ENCODE measurements around the gene HOXA5.

Gene HOXA5

DNA sequence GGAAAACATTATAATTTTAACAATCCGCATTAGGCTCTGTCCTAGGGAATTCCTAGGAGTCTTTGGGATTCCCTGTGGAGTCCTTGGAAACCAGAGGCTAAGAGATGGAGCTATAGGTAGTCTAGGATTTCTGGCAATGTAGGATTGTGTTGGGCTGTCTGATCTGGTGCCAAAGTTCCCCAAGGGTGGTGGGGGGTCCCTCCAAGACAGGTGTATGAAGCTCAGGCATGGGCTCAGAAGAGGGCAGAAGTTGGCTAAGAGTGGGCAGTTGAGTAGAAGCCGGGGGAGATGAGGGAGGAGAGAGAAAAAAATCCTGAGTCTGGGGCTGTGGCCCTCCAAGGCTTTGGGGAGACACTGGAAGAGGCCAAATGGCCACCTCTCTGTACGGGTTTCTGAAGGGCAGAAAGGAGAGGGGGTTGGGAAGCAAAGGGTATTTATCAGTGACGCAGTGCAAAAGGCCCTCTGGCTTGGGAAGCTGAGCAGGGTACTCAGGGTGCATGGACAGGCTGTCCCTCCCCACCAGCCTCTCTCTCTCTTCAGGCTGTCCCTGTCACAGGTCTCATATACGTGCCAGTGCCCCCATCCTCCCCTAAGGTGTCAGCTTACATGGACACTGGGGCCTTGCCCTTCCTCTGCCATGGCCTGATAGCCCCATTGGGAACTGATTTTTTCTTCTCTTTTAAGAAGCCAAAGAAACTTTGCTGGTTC lies 3.2 kb upstream of the HOXA5 start:
- DNase-seq, result no peak
- H3K4me1 ChIP-seq (ENCODE audit: control insufficient read depth, insufficient read depth, low read length, poor library complexity, severe bottlenecking), result peaks cover 19% of the 10 kb centered on the region
- no peaks in the 10 kb centered on the region for H3K9me3 ChIP-seq (ENCODE audit: control insufficient read depth, low read length)

DNA sequence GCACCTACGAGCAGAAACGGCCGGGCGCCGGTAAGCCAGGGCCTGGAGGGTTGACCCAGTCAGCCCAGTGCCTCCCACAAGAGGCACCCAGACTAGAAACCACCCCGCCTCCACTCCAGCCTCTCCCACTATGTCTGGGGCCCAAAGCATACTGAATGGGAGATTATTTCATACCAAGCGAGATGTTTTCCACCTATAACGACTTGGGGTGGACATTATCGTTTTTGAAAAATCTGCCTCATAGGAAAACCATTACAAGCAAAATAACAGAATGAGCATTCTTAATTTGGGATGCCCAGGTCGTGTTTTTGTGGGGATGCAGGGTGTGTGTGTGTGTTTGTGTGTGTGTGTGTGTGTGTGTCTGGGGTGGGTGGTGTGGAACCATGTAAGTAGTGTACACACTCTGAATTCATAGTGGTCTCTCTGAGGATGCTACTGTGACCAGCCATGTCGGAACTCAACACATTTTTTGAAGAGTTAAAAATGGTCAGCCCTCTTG lies 2.5 kb upstream of the HOXA5 start:
- H3K36me3 ChIP-seq (ENCODE audit: control insufficient read depth, insufficient read depth, low read length), result no peaks in the 10 kb centered on the region

More for the DNA sequence above, 3.2 kb upstream of the HOXA5 start:
- peaks cover 56% of the 10 kb centered on the region for H3K27me3 ChIP-seq (replicated peaks; ENCODE audit: control insufficient read depth, insufficient read depth, low read length, poor library complexity, severe bottlenecking)
- H3K36me3 ChIP-seq (ENCODE audit: control insufficient read depth, insufficient read depth, low read length), result no peaks in the 10 kb centered on the region
- no peak overlapping the region for H3K27ac ChIP-seq (ENCODE audit: insufficient read depth, low read length, poor library complexity, severe bottlenecking)
- H3K4me3 ChIP-seq (ENCODE audit: insufficient read depth, low read depth, low read length, poor library complexity, severe bottlenecking), result no peak overlapping the region

DNA sequence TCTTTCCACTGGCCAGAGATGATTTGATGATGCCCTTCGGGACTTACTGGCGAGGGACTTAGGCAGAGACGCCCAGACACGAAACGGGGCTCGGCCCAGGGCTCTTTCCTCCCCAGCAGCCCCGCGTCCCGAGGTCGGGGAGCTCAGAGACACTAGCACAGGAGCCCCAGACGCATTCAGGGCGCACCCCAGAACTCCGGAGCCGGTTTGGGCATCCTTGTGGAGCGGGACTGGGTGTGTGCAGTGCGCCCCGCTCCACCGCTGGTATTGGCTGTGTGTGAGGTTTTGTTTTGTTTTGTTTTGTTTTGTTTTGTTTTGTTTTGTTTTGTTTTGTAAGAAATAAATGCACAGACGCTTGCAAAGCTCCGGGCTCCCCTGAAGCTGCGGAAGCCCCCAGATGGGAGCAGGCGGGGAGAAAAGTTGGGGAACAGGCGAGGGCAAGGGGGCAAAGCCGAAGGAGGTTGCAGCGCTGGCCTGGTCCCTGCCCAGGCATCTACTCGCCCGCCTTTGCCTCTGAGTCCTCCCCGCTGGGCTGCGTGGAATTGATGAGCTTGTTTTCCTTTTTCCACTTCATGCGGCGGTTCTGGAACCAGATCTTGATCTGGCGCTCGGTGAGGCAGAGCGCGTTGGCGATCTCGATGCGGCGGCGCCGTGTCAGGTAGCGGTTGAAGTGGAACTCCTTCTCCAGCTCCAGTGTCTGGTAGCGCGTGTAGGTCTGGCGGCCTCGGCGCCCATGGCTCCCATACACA lies 1.9 kb upstream of the HOXA5 start:
- H3K27ac ChIP-seq (ENCODE audit: insufficient read depth, low read length, poor library complexity, severe bottlenecking), result no peak overlapping the region
- H3K36me3 ChIP-seq (ENCODE audit: control insufficient read depth, insufficient read depth, low read length), result no peaks in the 10 kb centered on the region
- no peaks in the 10 kb centered on the region for H3K9me3 ChIP-seq (ENCODE audit: control insufficient read depth, low read length)
- no peak overlapping the region for H3K4me3 ChIP-seq (ENCODE audit: insufficient read depth, low read depth, low read length, poor library complexity, severe bottlenecking)
- DNase-seq, result no peak
- H3K4me1 ChIP-seq (ENCODE audit: control insufficient read depth, insufficient read depth, low read length, poor library complexity, severe bottlenecking), result peaks cover 6% of the 10 kb centered on the region
- H3K27me3 ChIP-seq (replicated peaks; ENCODE audit: control insufficient read depth, insufficient read depth, low read length, poor library complexity, severe bottlenecking), result peaks cover 44% of the 10 kb centered on the region

More for the DNA sequence above, 2.5 kb upstream of the HOXA5 start:
- no peaks in the 10 kb centered on the region for H3K9me3 ChIP-seq (ENCODE audit: control insufficient read depth, low read length)
- no peak overlapping the region for H3K27ac ChIP-seq (ENCODE audit: insufficient read depth, low read length, poor library complexity, severe bottlenecking)
- H3K27me3 ChIP-seq (replicated peaks; ENCODE audit: control insufficient read depth, insufficient read depth, low read length, poor library complexity, severe bottlenecking), result peaks cover 49% of the 10 kb centered on the region
- no peak for DNase-seq
- H3K4me1 ChIP-seq (ENCODE audit: control insufficient read depth, insufficient read depth, low read length, poor library complexity, severe bottlenecking), result peaks cover 12% of the 10 kb centered on the region
- no peak overlapping the region for H3K4me3 ChIP-seq (ENCODE audit: insufficient read depth, low read depth, low read length, poor library complexity, severe bottlenecking)

DNA sequence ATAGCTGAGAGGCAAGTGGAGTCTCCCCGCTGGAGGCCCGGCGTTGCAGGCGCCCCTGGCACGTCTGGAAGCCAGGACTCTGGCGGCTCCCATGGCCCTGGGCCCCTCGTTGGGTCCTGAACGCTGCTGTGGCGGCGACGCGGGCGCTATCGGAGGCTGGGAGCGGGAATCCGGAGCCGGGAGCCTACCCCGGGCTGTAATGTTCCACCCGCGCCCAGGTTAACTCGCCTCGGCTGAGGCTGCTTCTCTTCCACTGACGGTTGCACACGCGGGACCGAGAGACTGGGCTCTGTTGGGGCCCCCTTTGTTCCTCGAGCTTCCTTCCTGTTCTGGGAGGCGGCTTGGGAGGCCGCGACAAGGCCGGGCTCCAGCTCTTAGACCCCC lies 1.3 kb upstream of the HOXA5 start:
- DNase-seq, result no peak
- H3K4me1 ChIP-seq (ENCODE audit: control insufficient read depth, insufficient read depth, low read length, poor library complexity, severe bottlenecking), result peaks cover 4% of the 10 kb centered on the region
- no peaks in the 10 kb centered on the region for H3K36me3 ChIP-seq (ENCODE audit: control insufficient read depth, insufficient read depth, low read length)
- no peak overlapping the region for H3K4me3 ChIP-seq (ENCODE audit: insufficient read depth, low read depth, low read length, poor library complexity, severe bottlenecking)
- no peaks in the 10 kb centered on the region for H3K9me3 ChIP-seq (ENCODE audit: control insufficient read depth, low read length)
- no peak overlapping the region for H3K27ac ChIP-seq (ENCODE audit: insufficient read depth, low read length, poor library complexity, severe bottlenecking)
- peaks cover 38% of the 10 kb centered on the region for H3K27me3 ChIP-seq (replicated peaks; ENCODE audit: control insufficient read depth, insufficient read depth, low read length, poor library complexity, severe bottlenecking)

DNA sequence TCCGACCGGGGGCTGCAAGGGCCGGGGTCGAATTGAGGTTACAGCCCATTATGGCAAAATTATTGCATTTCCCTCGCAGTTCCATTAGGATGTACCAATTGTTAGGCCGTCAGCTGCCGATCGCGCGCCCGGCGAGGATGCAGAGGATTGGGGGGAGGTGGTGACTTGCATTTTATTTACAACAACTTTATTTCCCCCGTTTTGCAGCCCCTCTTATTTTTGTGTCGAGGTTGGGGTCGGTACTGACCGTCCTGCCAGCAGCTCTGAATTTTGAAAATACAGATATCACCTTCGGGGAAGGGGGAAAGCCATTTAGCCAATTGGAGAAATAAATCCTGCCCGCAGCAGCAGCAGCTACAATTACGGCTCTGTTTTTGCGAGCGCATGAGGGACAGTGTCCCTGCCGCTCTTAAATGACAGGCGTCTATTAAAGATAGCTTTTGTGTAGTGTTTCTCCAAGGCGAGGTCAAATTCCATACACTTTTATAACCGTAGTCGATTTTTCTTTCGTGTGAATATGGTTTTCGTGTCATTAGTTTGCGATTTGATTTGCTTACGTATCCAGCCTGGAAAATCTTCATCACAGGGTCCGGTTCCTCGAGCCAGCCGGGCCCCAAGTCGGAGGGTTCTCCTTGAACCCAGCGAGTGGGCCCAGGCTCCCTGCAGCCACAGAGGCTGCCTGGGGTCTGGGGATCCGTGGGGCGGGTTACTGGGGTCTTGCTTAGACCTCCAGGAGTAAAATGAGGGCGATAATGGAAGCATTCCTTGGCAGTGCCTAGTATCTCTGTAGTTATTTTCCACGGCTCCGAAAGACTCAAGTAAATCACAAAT lies 684 bp upstream of the HOXA5 start:
- peaks cover 4% of the 10 kb centered on the region for H3K4me1 ChIP-seq (ENCODE audit: control insufficient read depth, insufficient read depth, low read length, poor library complexity, severe bottlenecking)
- no peak overlapping the region for H3K4me3 ChIP-seq (ENCODE audit: insufficient read depth, low read depth, low read length, poor library complexity, severe bottlenecking)
- H3K27ac ChIP-seq (ENCODE audit: insufficient read depth, low read length, poor library complexity, severe bottlenecking), result no peak overlapping the region
- peaks cover 33% of the 10 kb centered on the region for H3K27me3 ChIP-seq (replicated peaks; ENCODE audit: control insufficient read depth, insufficient read depth, low read length, poor library complexity, severe bottlenecking)
- no peaks in the 10 kb centered on the region for H3K9me3 ChIP-seq (ENCODE audit: control insufficient read depth, low read length)
- H3K36me3 ChIP-seq (ENCODE audit: control insufficient read depth, insufficient read depth, low read length), result no peaks in the 10 kb centered on the region
- no peak for DNase-seq

DNA sequence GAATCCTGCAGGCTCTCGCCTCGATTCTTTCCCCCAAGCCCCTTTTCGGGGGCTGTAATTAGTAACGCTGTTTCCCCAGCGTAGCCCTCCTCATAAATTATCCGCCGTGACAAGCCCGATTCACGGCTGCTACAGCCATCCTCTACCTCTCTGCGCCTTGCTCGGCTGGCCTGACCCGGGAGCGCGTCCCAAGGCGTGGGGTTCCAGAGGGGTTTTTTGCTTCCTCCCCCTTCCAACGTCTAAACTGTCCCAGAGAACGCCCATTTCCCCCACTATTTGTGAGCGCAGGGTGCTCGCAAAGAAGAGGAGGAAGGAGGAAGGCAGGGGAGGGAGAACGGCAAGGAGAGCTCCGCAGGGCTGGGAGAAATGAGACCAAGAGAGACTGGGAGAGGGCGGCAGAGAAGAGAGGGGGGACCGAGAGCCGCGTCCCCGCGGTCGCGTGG lies 880 bp downstream of the HOXA5 start:
- H3K4me1 ChIP-seq (ENCODE audit: control insufficient read depth, insufficient read depth, low read length, poor library complexity, severe bottlenecking), result peaks cover 3% of the 10 kb centered on the region
- H3K27ac ChIP-seq (ENCODE audit: insufficient read depth, low read length, poor library complexity, severe bottlenecking), result no peak overlapping the region
- no peaks in the 10 kb centered on the region for H3K36me3 ChIP-seq (ENCODE audit: control insufficient read depth, insufficient read depth, low read length)
- no peak for DNase-seq
- peaks cover 19% of the 10 kb centered on the region for H3K27me3 ChIP-seq (replicated peaks; ENCODE audit: control insufficient read depth, insufficient read depth, low read length, poor library complexity, severe bottlenecking)
- H3K9me3 ChIP-seq (ENCODE audit: control insufficient read depth, low read length), result no peaks in the 10 kb centered on the region
- no peak overlapping the region for H3K4me3 ChIP-seq (ENCODE audit: insufficient read depth, low read depth, low read length, poor library complexity, severe bottlenecking)

DNA sequence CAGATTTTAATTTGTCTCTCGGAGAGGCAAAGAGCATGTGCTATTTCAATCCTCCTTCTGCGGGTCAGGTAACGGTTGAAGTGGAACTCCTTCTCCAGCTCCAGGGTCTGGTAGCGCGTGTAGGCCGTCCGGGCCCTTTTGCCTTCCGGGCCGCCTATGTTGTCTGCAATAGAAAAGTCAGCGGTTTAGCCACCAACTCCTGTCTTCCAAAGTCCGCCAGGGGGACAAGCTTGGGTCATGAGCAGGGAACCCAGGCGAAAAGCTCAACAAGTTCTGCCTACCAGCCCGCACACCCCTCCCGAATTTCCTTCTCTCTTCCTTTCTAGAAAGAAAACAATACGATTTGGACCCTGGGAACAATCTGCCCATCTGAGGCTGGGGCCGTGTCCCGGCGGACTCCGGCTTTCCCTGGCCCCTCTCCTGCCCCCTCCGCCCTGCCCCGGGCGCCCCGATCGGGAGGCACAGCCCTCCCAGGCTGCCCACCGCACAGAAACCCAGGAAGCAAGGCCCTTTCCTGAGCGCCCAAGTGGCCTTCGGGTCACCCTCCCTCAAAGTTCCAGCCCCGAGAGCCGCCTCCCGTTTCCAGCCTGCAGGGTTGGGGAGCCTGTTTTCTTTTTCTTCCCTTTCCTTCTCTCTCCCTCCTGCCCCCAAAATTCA lies 1.4 kb downstream of the HOXA5 start:
- Histone ChIP-seq H3K4me1 (ENCODE audit: control insufficient read depth, insufficient read depth, low read length, poor library complexity, severe bottlenecking) (no peaks in the 10 kb centered on the region), H3K4me3 (ENCODE audit: insufficient read depth, low read depth, low read length, poor library complexity, severe bottlenecking) (no peak overlapping the region), H3K9me3 (ENCODE audit: control insufficient read depth, low read length) (no peaks in the 10 kb centered on the region), H3K27me3 (replicated peaks; ENCODE audit: control insufficient read depth, insufficient read depth, low read length, poor library complexity, severe bottlenecking) (peaks cover 15% of the 10 kb centered on the region), H3K27ac (ENCODE audit: insufficient read depth, low read length, poor library complexity, severe bottlenecking) (no peak overlapping the region), H3K36me3 (ENCODE audit: control insufficient read depth, insufficient read depth, low read length) (no peaks in the 10 kb centered on the region)
- no peak for DNase-seq

DNA sequence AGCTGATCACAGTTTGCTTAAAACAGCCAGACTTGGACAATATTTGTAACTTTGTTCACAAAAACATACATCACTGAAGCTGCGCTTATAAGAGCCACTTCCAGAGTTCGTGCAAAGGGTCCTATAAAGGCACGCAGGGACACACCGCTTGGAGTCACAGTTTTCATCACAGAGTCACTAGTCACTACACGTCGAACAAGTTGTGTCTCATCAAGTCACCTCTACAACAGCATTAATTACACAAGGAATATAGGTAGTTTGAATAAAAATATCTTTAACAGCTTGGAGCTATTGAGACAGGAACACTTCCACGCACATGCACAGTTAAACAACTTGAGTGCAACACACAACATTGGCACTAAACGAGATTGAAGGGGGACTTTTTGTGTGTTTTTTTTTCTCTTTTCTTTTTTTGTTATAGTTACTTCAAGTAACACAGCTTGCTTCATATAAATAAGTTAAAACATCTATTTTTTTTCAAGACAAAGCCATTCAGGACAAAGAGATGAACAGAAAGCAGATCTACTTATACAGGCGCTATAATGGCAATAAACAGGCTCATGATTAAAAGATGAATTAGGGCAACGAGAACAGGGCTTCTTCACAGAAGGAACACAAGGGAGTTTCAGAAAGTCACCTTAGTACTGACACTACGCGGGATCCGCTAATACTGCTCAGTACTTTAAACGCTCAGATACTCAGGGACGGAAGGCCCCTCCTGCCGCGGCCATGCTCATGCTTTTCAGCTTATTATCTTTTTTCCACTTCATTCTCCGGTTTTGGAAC lies 2.2 kb downstream of the HOXA5 start:
- no peaks in the 10 kb centered on the region for H3K9me3 ChIP-seq (ENCODE audit: control insufficient read depth, low read length)
- H3K27me3 ChIP-seq (replicated peaks; ENCODE audit: control insufficient read depth, insufficient read depth, low read length, poor library complexity, severe bottlenecking), result peaks cover 18% of the 10 kb centered on the region
- no peak overlapping the region for H3K4me3 ChIP-seq (ENCODE audit: insufficient read depth, low read depth, low read length, poor library complexity, severe bottlenecking)
- no peak overlapping the region for H3K27ac ChIP-seq (ENCODE audit: insufficient read depth, low read length, poor library complexity, severe bottlenecking)
- no peak for DNase-seq
- H3K4me1 ChIP-seq (ENCODE audit: control insufficient read depth, insufficient read depth, low read length, poor library complexity, severe bottlenecking), result no peaks in the 10 kb centered on the region
- no peaks in the 10 kb centered on the region for H3K36me3 ChIP-seq (ENCODE audit: control insufficient read depth, insufficient read depth, low read length)
